Neural crest cell (in vitro differentiated cells): ENCODE measurements around the gene FGFR3. TPM values are rescaled to one million over a fixed set of nuclear protein-coding genes. Genes with fewer than 3 reads are reported as not detected.

Source experiments
- DNase-seq: peaks from one replicate; pipeline ENCODE4 v3.0.0; 2021; ENCODE audit warnings: low read depth, mixed read lengths, low spot score
- H3K27ac Mint-ChIP-seq: one replicate; pipeline ENCODE4 v1.8.0; 2021; ENCODE audit warnings: mild to moderate bottlenecking, mixed read lengths; ENCODE audit not compliant: unreplicated experiment
- H3K27me3 Mint-ChIP-seq: 2 replicates; pipeline ENCODE4 v1.8.0; 2021; ENCODE audit warnings: low read depth, mild to moderate bottlenecking, mixed read lengths
- H3K36me3 Mint-ChIP-seq: 2 replicates; pipeline ENCODE4 v1.8.0; 2021; ENCODE audit warnings: low read depth, mild to moderate bottlenecking, mixed read lengths
- H3K4me1 Mint-ChIP-seq: 2 replicates; pipeline ENCODE4 v1.8.0; 2021; ENCODE audit warnings: mixed read lengths
- H3K4me3 Mint-ChIP-seq: one replicate; pipeline ENCODE4 v1.8.0; 2021; ENCODE audit warnings: mild to moderate bottlenecking, mixed read lengths
- H3K9me3 Mint-ChIP-seq: 2 replicates; pipeline ENCODE4 v1.8.0; 2021; ENCODE audit warnings: mixed read lengths
- total RNA-seq: library from RNA; stranded (reverse); gene quantifications from 2 replicates; pipeline ENCODE4 v1.2.1, GENCODE V29; 2021
- TF ChIP-seq, protein P1 (sequence below): fragments of 200-600 bp; sonication (generic); conservative IDR thresholded peaks from 2 replicates; pipeline ENCODE4 v1.5.0; 2021; ENCODE audit warnings: antibody characterized with exemption, mild to moderate bottlenecking

FGFR3 gene
- total RNA-seq, 1 donor from 2014 or later, result 48.1 TPM

DNA sequence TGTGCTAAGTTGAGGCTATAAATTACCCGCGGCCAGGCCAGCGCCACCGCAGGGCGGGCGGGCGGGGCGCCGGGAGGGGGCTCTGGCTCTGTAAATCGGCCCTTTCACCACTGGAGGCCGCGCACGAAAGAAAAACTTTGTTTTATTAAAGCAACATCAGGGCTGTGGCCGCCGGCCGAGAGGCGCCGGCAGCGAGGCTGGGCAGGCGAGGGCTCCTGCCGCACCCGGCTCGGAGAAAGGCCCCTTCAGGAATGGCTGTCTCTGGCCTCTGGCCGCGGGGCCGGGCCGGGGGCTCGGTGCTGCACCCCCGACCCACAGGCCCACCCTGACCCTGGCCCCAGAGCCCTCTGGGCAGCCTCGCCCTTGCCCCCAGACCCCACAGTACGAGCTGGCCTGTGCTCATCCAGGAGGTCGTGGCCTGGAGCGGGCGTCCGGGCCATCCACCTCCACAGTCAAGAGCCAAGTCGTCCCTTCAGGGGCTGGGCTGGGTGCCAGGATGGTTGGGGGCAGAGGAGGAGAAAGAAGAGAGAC lies 29.5 kb upstream of the FGFR3 start:
- no peak for DNase-seq
- Mint-ChIP-seq H3K9me3 (no peaks in the 10 kb centered on the region), H3K27me3 (peaks cover 8% of the 10 kb centered on the region), H3K36me3 (no peaks in the 10 kb centered on the region), H3K27ac (no peak overlapping the region), H3K4me1 (peaks cover 12% of the 10 kb centered on the region), H3K4me3 (no peak overlapping the region)
- TF ChIP-seq, protein P1, sequence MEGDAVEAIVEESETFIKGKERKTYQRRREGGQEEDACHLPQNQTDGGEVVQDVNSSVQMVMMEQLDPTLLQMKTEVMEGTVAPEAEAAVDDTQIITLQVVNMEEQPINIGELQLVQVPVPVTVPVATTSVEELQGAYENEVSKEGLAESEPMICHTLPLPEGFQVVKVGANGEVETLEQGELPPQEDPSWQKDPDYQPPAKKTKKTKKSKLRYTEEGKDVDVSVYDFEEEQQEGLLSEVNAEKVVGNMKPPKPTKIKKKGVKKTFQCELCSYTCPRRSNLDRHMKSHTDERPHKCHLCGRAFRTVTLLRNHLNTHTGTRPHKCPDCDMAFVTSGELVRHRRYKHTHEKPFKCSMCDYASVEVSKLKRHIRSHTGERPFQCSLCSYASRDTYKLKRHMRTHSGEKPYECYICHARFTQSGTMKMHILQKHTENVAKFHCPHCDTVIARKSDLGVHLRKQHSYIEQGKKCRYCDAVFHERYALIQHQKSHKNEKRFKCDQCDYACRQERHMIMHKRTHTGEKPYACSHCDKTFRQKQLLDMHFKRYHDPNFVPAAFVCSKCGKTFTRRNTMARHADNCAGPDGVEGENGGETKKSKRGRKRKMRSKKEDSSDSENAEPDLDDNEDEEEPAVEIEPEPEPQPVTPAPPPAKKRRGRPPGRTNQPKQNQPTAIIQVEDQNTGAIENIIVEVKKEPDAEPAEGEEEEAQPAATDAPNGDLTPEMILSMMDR, result no peak

- Mint-ChIP-seq H3K4me3 (no peak overlapping the region), H3K27ac (no peak overlapping the region), H3K9me3 (no peaks in the 10 kb centered on the region), H3K36me3 (no peaks in the 10 kb centered on the region), H3K4me1 (peaks cover 12% of the 10 kb centered on the region), H3K27me3 (peaks cover 8% of the 10 kb centered on the region)
- TF ChIP-seq, protein P1, result no peak
- DNase-seq, result no peak
These were observed 28.4 kb upstream of the FGFR3 start for GRCh38 chr4:1764670-1765069.

DNA sequence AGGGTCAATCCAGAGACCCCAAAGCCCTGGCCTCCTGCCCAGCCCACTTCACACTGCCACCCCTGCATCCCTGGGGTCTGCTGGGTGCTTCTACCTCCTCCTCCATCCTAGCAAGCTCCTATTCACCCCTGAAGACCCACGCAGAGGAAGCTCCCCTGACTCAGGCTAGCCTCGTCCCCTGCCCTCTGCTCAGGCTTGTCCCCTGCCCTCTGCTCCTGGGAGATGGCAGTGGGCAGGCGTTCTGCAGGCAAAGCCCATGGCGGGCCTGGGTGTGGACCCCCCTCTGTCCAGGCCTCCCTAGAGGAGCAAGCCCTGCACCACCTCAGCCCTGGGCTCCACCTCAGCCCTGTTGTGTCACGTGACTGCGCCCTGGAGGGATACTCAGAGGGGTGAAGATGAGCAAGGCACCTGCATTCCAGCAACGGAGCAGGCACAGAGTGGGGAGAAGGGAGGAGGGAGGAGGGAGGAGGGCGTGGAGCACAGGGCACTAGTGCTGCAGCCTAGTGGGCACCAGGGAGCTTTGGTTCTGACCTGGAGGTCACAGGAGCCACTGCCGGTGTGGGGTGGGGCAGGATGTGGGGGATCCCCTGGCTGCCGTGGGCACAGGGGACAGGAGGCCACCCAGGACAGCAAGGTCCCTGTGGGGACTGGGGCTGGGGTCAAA lies 27.6 kb upstream of the FGFR3 start:
- Mint-ChIP-seq H3K4me3 (no peak overlapping the region), H3K9me3 (no peaks in the 10 kb centered on the region), H3K36me3 (no peaks in the 10 kb centered on the region), H3K4me1 (peaks cover 7% of the 10 kb centered on the region), H3K27me3 (peaks cover 8% of the 10 kb centered on the region), H3K27ac (peak overlapping the region; percentile 67)
- TF ChIP-seq, protein P1, result no peak
- no peak for DNase-seq

DNA sequence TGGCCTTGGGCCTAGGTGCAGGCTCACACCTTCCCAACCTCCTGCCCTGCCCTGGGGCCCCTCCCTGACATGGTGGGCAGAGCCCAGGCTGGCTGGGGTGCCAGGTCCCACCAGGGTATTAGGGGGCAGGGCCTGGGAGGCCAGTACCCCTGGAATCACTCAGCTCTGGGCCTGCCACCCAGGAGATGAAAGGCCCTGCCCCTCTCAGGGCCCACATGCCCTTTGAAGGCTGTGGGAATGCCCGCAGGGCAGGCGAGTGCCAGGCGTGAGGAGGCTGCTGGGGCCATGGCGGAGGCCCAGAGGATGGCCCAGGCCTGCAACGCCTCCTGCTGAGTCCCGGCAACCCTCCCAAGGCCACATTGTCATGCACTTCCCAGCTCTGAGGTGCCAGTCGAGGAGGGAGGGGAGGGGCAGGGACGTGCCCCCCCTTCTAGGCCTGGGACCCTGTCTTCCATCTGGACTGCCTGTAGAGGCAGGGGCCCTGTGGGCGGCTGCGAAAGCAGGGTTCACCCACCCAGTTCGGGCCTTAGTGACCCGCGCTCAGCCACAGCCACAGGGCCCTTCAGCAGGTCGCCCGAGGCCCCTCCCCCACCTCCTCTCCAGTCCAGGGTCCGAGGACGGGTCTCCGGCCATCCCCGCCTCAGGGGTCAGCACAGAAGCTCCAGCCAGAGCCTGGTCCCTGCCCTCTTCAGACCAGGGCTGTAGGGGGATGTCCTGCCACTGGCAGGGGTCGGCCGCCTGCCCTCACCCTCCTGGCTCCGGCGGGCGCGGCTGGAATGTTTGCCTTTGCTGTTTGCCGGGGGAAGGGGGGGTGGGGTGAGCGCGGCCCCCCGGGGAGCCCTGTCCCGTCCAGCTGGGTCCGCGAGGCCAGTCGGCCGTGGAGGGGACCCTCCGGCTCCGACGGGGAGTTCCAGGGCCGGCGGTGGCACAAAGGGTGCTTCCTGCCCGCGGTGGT lies 26.7 kb upstream of the FGFR3 start:
- Mint-ChIP-seq H3K36me3 (no peaks in the 10 kb centered on the region), H3K27me3 (peaks cover 8% of the 10 kb centered on the region)

More for the DNA sequence above, 26.7 kb upstream of the FGFR3 start:
- Mint-ChIP-seq H3K4me1 (peaks cover 7% of the 10 kb centered on the region), H3K27ac (no peak overlapping the region), H3K4me3 (peak overlapping the region; percentile 31), H3K9me3 (no peaks in the 10 kb centered on the region)
- TF ChIP-seq, protein P1, result no peak
- DNase-seq, result peak; percentile 52
